Liver (tissue), 9 donors: ENCODE measurements around the gene ZIC2. TPM values are rescaled to one million over a fixed set of nuclear protein-coding genes. Genes with fewer than 3 reads are reported as not detected.

ENCODE experiments used
- DNase-seq: peaks from one replicate; pipeline ENCODE4 v3.0.0-alpha.2; 2017; ENCODE audit warnings: low spot score
- H3K27ac ChIP-seq, 2 donors: one replicate each; pipeline ENCODE4 v1.7.0; 2013; ENCODE audit warnings: inconsistent platforms in 2 of 2, low read length in 2 of 2, control low read depth in 1 of 2, low read depth in 1 of 2, mild to moderate bottlenecking in 1 of 2
- H3K27me3 ChIP-seq, 4 donors: one replicate each; pipeline versions ENCODE4 v1.6.1 to v1.7.0; 2013; ENCODE audit warnings: low read length in 3 of 4, inconsistent platforms in 1 of 4, mild to moderate bottlenecking in 1 of 4, moderate library complexity in 1 of 4; ENCODE audit not compliant: control insufficient read depth in 4 of 4, insufficient read depth in 4 of 4
- H3K36me3 ChIP-seq, 4 donors: one replicate each; pipeline versions ENCODE4 v1.6.1 to v1.7.0; 2013; ENCODE audit warnings: low read length in 3 of 4, mild to moderate bottlenecking in 3 of 4, low read depth in 1 of 4, moderate library complexity in 1 of 4; ENCODE audit not compliant: control insufficient read depth in 4 of 4, insufficient read depth in 3 of 4
- H3K4me1 ChIP-seq, 4 donors: one replicate each; pipeline versions ENCODE4 v1.6.1 to v1.7.0; 2013; ENCODE audit warnings: low read length in 3 of 4, mild to moderate bottlenecking in 3 of 4, moderate library complexity in 1 of 4; ENCODE audit not compliant: control insufficient read depth in 4 of 4, insufficient read depth in 4 of 4
- H3K4me3 ChIP-seq, 3 donors: one replicate each; pipeline versions ENCODE4 v1.6.1 to v1.7.0; 2013; ENCODE audit warnings: low read length in 3 of 3, control low read depth in 1 of 3, low read depth in 1 of 3, mild to moderate bottlenecking in 1 of 3
- H3K9ac ChIP-seq, 2 donors: one replicate each; pipeline ENCODE4 v1.7.0; 2013; ENCODE audit warnings: low read length in 2 of 2, mild to moderate bottlenecking in 2 of 2, moderate library complexity in 2 of 2, control low read depth in 1 of 2, low read depth in 1 of 2
- H3K9me3 ChIP-seq, 4 donors: one replicate each; pipeline versions ENCODE4 v1.6.1 to v1.7.0; 2013; ENCODE audit warnings: low read length in 3 of 4; ENCODE audit not compliant: control insufficient read depth in 4 of 4
- EGR1 ChIP-seq, 2 donors: IDR thresholded peaks; 2 replicates each; pipeline ENCODE4 v1.6.1; 2016 to 2018; ENCODE audit warnings: antibody characterized with exemption in 2 of 2, low read depth in 2 of 2
- FOXA1 ChIP-seq: IDR thresholded peaks from 2 replicates; pipeline ENCODE4 v1.6.1; 2016; ENCODE audit warnings: antibody characterized with exemption
- FOXA2 ChIP-seq: IDR thresholded peaks from 2 replicates; pipeline ENCODE4 v1.6.1; 2016; ENCODE audit warnings: antibody characterized with exemption
- GABPA ChIP-seq, 2 donors: IDR thresholded peaks in 1 of 2; conservative IDR thresholded peaks in 1 of 2; 2 replicates each; pipeline ENCODE4 v1.6.1; 2016; ENCODE audit warnings: antibody characterized with exemption in 2 of 2, mild to moderate bottlenecking in 1 of 2, moderate library complexity in 1 of 2
- HNF4A ChIP-seq, 2 donors: conservative IDR thresholded peaks; 2 replicates each; pipeline ENCODE4 v1.6.1; 2016; ENCODE audit warnings: antibody characterized with exemption in 2 of 2, mild to moderate bottlenecking in 2 of 2
- HNF4G ChIP-seq: IDR thresholded peaks from 2 replicates; pipeline ENCODE4 v1.6.1; 2016; ENCODE audit warnings: antibody characterized with exemption
- JUND ChIP-seq, 2 donors: IDR thresholded peaks; 2 replicates each; pipeline ENCODE4 v1.6.1; 2016; ENCODE audit warnings: antibody characterized with exemption in 2 of 2
- NR2F2 ChIP-seq: IDR thresholded peaks from 2 replicates; pipeline ENCODE4 v1.6.1; 2016; ENCODE audit warnings: antibody characterized with exemption
- RAD21 ChIP-seq, 2 donors: IDR thresholded peaks; 2 replicates each; pipeline ENCODE4 v1.6.1; 2016; ENCODE audit warnings: antibody characterized with exemption in 2 of 2, mild to moderate bottlenecking in 2 of 2
- RXRA ChIP-seq, 2 donors: IDR thresholded peaks; 2 replicates each; pipeline ENCODE4 v1.6.1; 2017 to 2018; ENCODE audit warnings: antibody characterized with exemption in 2 of 2, mild to moderate bottlenecking in 1 of 2
- SP1 ChIP-seq: IDR thresholded peaks from 2 replicates; pipeline ENCODE4 v1.6.1; 2018; ENCODE audit warnings: antibody characterized with exemption, mild to moderate bottlenecking
- TAF1 ChIP-seq: conservative IDR thresholded peaks from 2 replicates; pipeline ENCODE4 v1.6.1; 2016; ENCODE audit warnings: antibody characterized with exemption, mild to moderate bottlenecking
- YY1 ChIP-seq: IDR thresholded peaks from 2 replicates; pipeline ENCODE4 v1.6.1; 2016; ENCODE audit warnings: antibody characterized with exemption, mild to moderate bottlenecking
- WGBS: extraction: QIAGEN DNeasy Blood & Tissue Kit; methylation state at CpG from one replicate; pipeline ENCODE4 v1.1.7; 2013; 5-methylcytosine and 5-hydroxymethylcytosine counted together
- polyA plus RNA-seq, 2 donors: library from polyadenylated mRNA; stranded (reverse) in 1 of 2; unstranded in 1 of 2; fragments of 200-250 nt in 1 of 2; fragments of >200 nt in 1 of 2; fragmentation: Nextera tagmentation in 1 of 2; extraction: Ambion mirVana in 1 of 2; gene quantifications; one replicate each; pipeline versions ENCODE4 v1.2.1 to v1.2.3, GENCODE V29; 2013 to 2015
- total RNA-seq, 2 donors: library from RNA; depleted of rRNA; stranded (reverse); fragments of >200 nt; gene quantifications; one replicate each; pipeline ENCODE4 v1.2.3, GENCODE V29; 2014
- TF ChIP-seq, protein P1 (sequence below): fragments of 150-350 bp; IDR thresholded peaks from 2 replicates; pipeline ENCODE4 v1.5.1; 2017; ENCODE audit warnings: improper control_type of control experiment, low read depth, low read length; ENCODE audit not compliant: missing input control
- TF ChIP-seq, protein P2 (sequence below): IDR thresholded peaks from 2 replicates; pipeline ENCODE4 v1.6.1; 2016; ENCODE audit warnings: antibody characterized with exemption
- TF ChIP-seq, protein P3 (sequence below): IDR thresholded peaks from 2 replicates; pipeline ENCODE4 v1.6.1; 2016; ENCODE audit warnings: antibody characterized with exemption, mild to moderate bottlenecking
- TF ChIP-seq, protein P4 (sequence below): IDR thresholded peaks from 2 replicates; pipeline ENCODE4 v1.6.1; 2016; ENCODE audit warnings: antibody characterized with exemption
- TF ChIP-seq, protein P5 (sequence below): IDR thresholded peaks from 2 replicates; pipeline ENCODE4 v1.6.1; 2016; ENCODE audit warnings: antibody characterized with exemption
- donor health status: healthy.
- donor health status: healthy.
- donor health status: healthy.
- donor health status: healthy.
- donor health status: healthy.

ZIC2 gene
- total and polyA plus RNA-seq, 4 donors: not detected

DNA sequence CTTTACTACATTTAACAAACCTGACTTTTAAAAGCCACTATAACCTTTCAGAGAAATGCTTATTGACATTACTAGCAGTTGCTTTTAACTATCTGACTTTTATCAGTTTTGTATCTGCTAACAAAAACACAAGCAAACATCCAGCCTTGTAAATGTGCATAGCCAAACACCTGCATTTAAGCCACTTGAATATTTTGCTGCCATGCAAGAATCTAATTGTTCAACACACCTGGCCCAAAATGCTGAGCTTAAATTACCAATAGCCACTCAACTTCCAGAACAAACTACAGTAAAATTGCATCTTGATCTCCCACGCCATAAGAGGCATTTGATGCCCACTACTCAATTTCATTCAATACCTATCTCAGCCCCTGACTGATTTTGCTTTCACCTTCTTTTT is 19.3 kb upstream of the ZIC2 start (continued):
- TF ChIP-seq, protein P1, sequence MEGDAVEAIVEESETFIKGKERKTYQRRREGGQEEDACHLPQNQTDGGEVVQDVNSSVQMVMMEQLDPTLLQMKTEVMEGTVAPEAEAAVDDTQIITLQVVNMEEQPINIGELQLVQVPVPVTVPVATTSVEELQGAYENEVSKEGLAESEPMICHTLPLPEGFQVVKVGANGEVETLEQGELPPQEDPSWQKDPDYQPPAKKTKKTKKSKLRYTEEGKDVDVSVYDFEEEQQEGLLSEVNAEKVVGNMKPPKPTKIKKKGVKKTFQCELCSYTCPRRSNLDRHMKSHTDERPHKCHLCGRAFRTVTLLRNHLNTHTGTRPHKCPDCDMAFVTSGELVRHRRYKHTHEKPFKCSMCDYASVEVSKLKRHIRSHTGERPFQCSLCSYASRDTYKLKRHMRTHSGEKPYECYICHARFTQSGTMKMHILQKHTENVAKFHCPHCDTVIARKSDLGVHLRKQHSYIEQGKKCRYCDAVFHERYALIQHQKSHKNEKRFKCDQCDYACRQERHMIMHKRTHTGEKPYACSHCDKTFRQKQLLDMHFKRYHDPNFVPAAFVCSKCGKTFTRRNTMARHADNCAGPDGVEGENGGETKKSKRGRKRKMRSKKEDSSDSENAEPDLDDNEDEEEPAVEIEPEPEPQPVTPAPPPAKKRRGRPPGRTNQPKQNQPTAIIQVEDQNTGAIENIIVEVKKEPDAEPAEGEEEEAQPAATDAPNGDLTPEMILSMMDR: no peak
- no peak for TF ChIP-seq FOXA1
- no peak for TF ChIP-seq RXRA (IDR thresholded peaks at IDR 0.05)

DNA sequence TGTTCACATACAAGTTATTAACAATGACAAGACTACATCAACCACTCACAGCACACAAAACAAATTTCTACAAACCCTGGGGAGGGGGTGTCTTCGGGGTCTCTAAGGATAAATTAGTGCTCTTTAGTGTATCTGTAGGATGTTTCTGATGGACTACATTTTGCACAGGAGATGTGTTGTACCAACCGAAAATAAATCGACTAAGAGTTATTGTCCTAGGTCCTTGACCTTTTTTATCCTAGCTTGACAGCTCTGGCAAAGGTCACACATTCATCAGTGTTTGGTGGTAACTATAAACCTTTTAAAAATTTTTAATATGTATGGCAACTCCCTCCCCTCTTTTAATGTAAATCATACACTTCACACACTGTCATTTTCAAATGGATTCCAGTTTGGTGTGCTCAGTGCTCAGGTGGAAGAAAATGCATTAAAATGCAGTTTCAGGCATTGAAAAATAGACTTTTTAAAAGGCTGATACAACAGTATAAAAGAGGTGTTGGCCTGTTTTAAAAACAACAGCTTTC is 17.7 kb upstream of the ZIC2 start:
- no peak for DNase-seq
- no peak overlapping the region for H3K27ac ChIP-seq
- TF ChIP-seq, protein P2, sequence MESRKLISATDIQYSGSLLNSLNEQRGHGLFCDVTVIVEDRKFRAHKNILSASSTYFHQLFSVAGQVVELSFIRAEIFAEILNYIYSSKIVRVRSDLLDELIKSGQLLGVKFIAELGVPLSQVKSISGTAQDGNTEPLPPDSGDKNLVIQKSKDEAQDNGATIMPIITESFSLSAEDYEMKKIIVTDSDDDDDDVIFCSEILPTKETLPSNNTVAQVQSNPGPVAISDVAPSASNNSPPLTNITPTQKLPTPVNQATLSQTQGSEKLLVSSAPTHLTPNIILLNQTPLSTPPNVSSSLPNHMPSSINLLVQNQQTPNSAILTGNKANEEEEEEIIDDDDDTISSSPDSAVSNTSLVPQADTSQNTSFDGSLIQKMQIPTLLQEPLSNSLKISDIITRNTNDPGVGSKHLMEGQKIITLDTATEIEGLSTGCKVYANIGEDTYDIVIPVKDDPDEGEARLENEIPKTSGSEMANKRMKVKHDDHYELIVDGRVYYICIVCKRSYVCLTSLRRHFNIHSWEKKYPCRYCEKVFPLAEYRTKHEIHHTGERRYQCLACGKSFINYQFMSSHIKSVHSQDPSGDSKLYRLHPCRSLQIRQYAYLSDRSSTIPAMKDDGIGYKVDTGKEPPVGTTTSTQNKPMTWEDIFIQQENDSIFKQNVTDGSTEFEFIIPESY: no peak
- TF ChIP-seq SP1 (no peak), RAD21 (IDR thresholded peaks at IDR 0.05) (no peak), NR2F2 (no peak), JUND (IDR thresholded peaks at IDR 0.05) (no peak), YY1 (no peak), HNF4A (conservative IDR thresholded peaks at IDR 0.05) (no peak), FOXA1 (no peak), EGR1 (IDR thresholded peaks at IDR 0.05; ENCODE audit: low read depth in 2 of 2) (no peak), GABPA (IDR thresholded peaks at IDR 0.05 in 1 of 2, conservative IDR thresholded peaks at IDR 0.05 in 1 of 2) (no peak), HNF4G (no peak), FOXA2 (no peak), TAF1 (no peak), RXRA (IDR thresholded peaks at IDR 0.05) (no peak)
- TF ChIP-seq, protein P3, sequence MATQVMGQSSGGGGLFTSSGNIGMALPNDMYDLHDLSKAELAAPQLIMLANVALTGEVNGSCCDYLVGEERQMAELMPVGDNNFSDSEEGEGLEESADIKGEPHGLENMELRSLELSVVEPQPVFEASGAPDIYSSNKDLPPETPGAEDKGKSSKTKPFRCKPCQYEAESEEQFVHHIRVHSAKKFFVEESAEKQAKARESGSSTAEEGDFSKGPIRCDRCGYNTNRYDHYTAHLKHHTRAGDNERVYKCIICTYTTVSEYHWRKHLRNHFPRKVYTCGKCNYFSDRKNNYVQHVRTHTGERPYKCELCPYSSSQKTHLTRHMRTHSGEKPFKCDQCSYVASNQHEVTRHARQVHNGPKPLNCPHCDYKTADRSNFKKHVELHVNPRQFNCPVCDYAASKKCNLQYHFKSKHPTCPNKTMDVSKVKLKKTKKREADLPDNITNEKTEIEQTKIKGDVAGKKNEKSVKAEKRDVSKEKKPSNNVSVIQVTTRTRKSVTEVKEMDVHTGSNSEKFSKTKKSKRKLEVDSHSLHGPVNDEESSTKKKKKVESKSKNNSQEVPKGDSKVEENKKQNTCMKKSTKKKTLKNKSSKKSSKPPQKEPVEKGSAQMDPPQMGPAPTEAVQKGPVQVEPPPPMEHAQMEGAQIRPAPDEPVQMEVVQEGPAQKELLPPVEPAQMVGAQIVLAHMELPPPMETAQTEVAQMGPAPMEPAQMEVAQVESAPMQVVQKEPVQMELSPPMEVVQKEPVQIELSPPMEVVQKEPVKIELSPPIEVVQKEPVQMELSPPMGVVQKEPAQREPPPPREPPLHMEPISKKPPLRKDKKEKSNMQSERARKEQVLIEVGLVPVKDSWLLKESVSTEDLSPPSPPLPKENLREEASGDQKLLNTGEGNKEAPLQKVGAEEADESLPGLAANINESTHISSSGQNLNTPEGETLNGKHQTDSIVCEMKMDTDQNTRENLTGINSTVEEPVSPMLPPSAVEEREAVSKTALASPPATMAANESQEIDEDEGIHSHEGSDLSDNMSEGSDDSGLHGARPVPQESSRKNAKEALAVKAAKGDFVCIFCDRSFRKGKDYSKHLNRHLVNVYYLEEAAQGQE: no peak
- TF ChIP-seq, protein P4, sequence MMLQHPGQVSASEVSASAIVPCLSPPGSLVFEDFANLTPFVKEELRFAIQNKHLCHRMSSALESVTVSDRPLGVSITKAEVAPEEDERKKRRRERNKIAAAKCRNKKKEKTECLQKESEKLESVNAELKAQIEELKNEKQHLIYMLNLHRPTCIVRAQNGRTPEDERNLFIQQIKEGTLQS: no peak
- TF ChIP-seq, protein P5, sequence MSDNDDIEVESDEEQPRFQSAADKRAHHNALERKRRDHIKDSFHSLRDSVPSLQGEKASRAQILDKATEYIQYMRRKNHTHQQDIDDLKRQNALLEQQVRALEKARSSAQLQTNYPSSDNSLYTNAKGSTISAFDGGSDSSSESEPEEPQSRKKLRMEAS: no peak
- peaks cover 2 to 45% (median 19%) of the 10 kb centered on the region in 4 donors for H3K27me3 ChIP-seq
- no peak overlapping the region for H3K9ac ChIP-seq
- H3K4me1 ChIP-seq: peaks cover 0 to 10% (median 6%) of the 10 kb centered on the region in 4 donors
- H3K36me3 ChIP-seq: no peaks in the 10 kb centered on the region
- WGBS: 56% methylated on average over 3 of the region's 3 CpGs
- H3K9me3 ChIP-seq: peaks cover 0 to under 1% (median 0%) of the 10 kb centered on the region in 4 donors
- H3K4me3 ChIP-seq: no peak overlapping the region
